Neural cell (in vitro differentiated cells): ENCODE measurements around the gene LSM14B. TPM values are rescaled to one million over a fixed set of nuclear protein-coding genes. Genes with fewer than 3 reads are reported as not detected.
"Not testable (repeated sequence)": the region's sequence is repeated elsewhere in the genome, so short reads cannot be mapped to it uniquely, and the experiment has no call there.

Source experiments
- H2AFZ ChIP-seq: fragments of 200-600, 300-800 bp; sonication (generic), shearing (Covaris generic); 2 replicates; pipeline ENCODE4 v1.6.0; 2014; ENCODE audit warnings: low read depth, mild to moderate bottlenecking, antibody characterized with exemption, low read length, moderate library complexity
- H3F3A ChIP-seq: fragments of 200-600 bp; shearing (Covaris generic); 2 replicates; pipeline ENCODE4 v1.6.1; 2016; ENCODE audit warnings: mild to moderate bottlenecking, moderate library complexity, mixed read lengths, antibody characterized with exemption, low read length; ENCODE audit not compliant: insufficient read depth, poor library complexity, severe bottlenecking
- H3K27ac ChIP-seq: fragments of 200-600, 300-800 bp; sonication (generic), shearing (Covaris generic); 2 replicates; pipeline ENCODE4 v1.5.1; 2014; ENCODE audit warnings: mild to moderate bottlenecking, low read length, moderate library complexity
- H3K27me3 ChIP-seq: fragments of 300-800, 200-600 bp; sonication (generic), shearing (Covaris generic); 2 replicates; pipeline ENCODE4 v1.6.0; 2014; ENCODE audit warnings: mild to moderate bottlenecking, low read depth, low read length, moderate library complexity; ENCODE audit not compliant: insufficient read depth
- H3K36me3 ChIP-seq: fragments of 300-800, 200-600 bp; sonication (generic), shearing (Covaris generic); 2 replicates; pipeline ENCODE4 v1.5.1; 2014; ENCODE audit warnings: mild to moderate bottlenecking, antibody characterized with exemption, low read length, moderate library complexity; ENCODE audit not compliant: insufficient read depth
- H3K4me2 ChIP-seq: fragments of 300-800, 200-600 bp; sonication (generic), shearing (Covaris generic); 2 replicates; pipeline ENCODE4 v1.6.0; 2014; ENCODE audit warnings: mild to moderate bottlenecking, low read length
- H3K4me3 ChIP-seq: fragments of 300-800, 200-600 bp; sonication (generic), shearing (Covaris generic); 2 replicates; pipeline ENCODE4 v1.5.1; 2014; ENCODE audit warnings: mild to moderate bottlenecking, low read length, moderate library complexity
- H3K79me2 ChIP-seq: fragments of 200-600 bp; shearing (Covaris generic); replicated peaks from 2 replicates; pipeline ENCODE4 v1.6.0; 2014; ENCODE audit warnings: mild to moderate bottlenecking, low read length, moderate library complexity; ENCODE audit not compliant: insufficient read depth
- H3K9ac ChIP-seq: fragments of 300-800, 200-600 bp; sonication (generic), shearing (Covaris generic); 2 replicates; pipeline ENCODE4 v1.6.1; 2016; ENCODE audit warnings: mild to moderate bottlenecking, low read length, mixed read lengths
- H3K9me2 ChIP-seq: fragments of 200-600 bp; shearing (Covaris generic); 2 replicates; pipeline ENCODE4 v1.6.1; 2016; ENCODE audit warnings: mild to moderate bottlenecking, low read length, mixed read lengths; ENCODE audit not compliant: insufficient read depth
- H3K9me3 ChIP-seq: fragments of 200-600, 300-800 bp; sonication (generic), shearing (Covaris generic); 2 replicates; pipeline ENCODE4 v1.6.1; 2016; ENCODE audit warnings: mild to moderate bottlenecking, mixed run types, low read length, moderate library complexity, mixed read lengths
- H4K20me1 ChIP-seq: fragments of 200-600 bp; shearing (Covaris generic); 2 replicates; pipeline ENCODE4 v1.6.1; 2016; ENCODE audit warnings: mild to moderate bottlenecking, mixed run types; ENCODE audit not compliant: insufficient read depth
- CTCF ChIP-seq: fragments of 450-650 bp; IDR thresholded peaks from 2 replicates; pipeline ENCODE4 v1.5.1; 2014; ENCODE audit warnings: antibody characterized with exemption, mild to moderate bottlenecking, moderate library complexity; ENCODE audit not compliant: poor library complexity, severe bottlenecking
- EP300 ChIP-seq: fragments of 450-650 bp; conservative IDR thresholded peaks from 2 replicates; pipeline ENCODE4 v1.6.1; 2014; ENCODE audit warnings: antibody characterized with exemption, mild to moderate bottlenecking, moderate library complexity; ENCODE audit not compliant: poor library complexity, severe bottlenecking
- EZH2 ChIP-seq: fragments of 200-600, 300-800 bp; shearing (Covaris generic), sonication (generic); IDR thresholded peaks from 2 replicates; pipeline ENCODE4 v1.6.1; 2014; ENCODE audit warnings: antibody characterized with exemption, low read length, borderline replicate concordance, mild to moderate bottlenecking; ENCODE audit not compliant: insufficient read depth, poor library complexity, severe bottlenecking
- MXI1 ChIP-seq: fragments of 450-650 bp; conservative IDR thresholded peaks from 2 replicates; pipeline ENCODE4 v1.6.1; 2014; ENCODE audit warnings: antibody characterized with exemption, mild to moderate bottlenecking; ENCODE audit not compliant: poor library complexity, severe bottlenecking
- POLR2AphosphoS5 ChIP-seq: IDR thresholded peaks from 2 replicates; pipeline ENCODE4 v1.6.1; 2012
- RAD21 ChIP-seq: fragments of 450-650 bp; conservative IDR thresholded peaks from 2 replicates; pipeline ENCODE4 v1.6.1; 2014; ENCODE audit warnings: antibody characterized with exemption, mild to moderate bottlenecking, moderate library complexity
- SMC3 ChIP-seq: fragments of 450-650 bp; conservative IDR thresholded peaks from 2 replicates; pipeline ENCODE4 v1.6.1; 2014; ENCODE audit warnings: antibody characterized with exemption, mild to moderate bottlenecking, moderate library complexity; ENCODE audit not compliant: poor library complexity
- TAF1 ChIP-seq: IDR thresholded peaks from 2 replicates; pipeline ENCODE4 v1.6.1; 2012; ENCODE audit warnings: low read depth
- polyA plus RNA-seq: library from polyadenylated mRNA; depleted of rRNA; stranded (reverse); fragments of >200 nt; gene quantifications from 2 replicates; pipeline ENCODE4 v1.2.3, GENCODE V29; 2014
- TF ChIP-seq, protein P1 (sequence below): IDR thresholded peaks from 2 replicates; pipeline ENCODE4 v1.6.1; 2012; ENCODE audit warnings: borderline replicate concordance

Gene LSM14B
- polyA plus RNA-seq, 1 donor from 2014 or later = 213 TPM

GRCh38 chr20:62083312-62083711, 39.0 kb upstream of the LSM14B start:
- Histone ChIP-seq H3K4me2 (no peak overlapping the region), H3K9ac (no peak overlapping the region), H3K27ac (no peak overlapping the region), H3K36me3 (no peaks in the 10 kb centered on the region), H3K9me3 (no peaks in the 10 kb centered on the region), H4K20me1 (no peaks in the 10 kb centered on the region), H3K79me2 (no peaks in the 10 kb centered on the region), H2AFZ (no peak overlapping the region), H3K9me2 (no peaks in the 10 kb centered on the region), H3K4me3 (no peak overlapping the region), H3F3A (no peaks in the 10 kb centered on the region), H3K27me3 (no peaks in the 10 kb centered on the region)
- TF ChIP-seq, protein P1, sequence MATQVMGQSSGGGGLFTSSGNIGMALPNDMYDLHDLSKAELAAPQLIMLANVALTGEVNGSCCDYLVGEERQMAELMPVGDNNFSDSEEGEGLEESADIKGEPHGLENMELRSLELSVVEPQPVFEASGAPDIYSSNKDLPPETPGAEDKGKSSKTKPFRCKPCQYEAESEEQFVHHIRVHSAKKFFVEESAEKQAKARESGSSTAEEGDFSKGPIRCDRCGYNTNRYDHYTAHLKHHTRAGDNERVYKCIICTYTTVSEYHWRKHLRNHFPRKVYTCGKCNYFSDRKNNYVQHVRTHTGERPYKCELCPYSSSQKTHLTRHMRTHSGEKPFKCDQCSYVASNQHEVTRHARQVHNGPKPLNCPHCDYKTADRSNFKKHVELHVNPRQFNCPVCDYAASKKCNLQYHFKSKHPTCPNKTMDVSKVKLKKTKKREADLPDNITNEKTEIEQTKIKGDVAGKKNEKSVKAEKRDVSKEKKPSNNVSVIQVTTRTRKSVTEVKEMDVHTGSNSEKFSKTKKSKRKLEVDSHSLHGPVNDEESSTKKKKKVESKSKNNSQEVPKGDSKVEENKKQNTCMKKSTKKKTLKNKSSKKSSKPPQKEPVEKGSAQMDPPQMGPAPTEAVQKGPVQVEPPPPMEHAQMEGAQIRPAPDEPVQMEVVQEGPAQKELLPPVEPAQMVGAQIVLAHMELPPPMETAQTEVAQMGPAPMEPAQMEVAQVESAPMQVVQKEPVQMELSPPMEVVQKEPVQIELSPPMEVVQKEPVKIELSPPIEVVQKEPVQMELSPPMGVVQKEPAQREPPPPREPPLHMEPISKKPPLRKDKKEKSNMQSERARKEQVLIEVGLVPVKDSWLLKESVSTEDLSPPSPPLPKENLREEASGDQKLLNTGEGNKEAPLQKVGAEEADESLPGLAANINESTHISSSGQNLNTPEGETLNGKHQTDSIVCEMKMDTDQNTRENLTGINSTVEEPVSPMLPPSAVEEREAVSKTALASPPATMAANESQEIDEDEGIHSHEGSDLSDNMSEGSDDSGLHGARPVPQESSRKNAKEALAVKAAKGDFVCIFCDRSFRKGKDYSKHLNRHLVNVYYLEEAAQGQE = no peak
- TF ChIP-seq POLR2AphosphoS5 = no peak
- no peak for TF ChIP-seq EP300
- no peak for TF ChIP-seq CTCF
- TF ChIP-seq SMC3 = no peak
- TF ChIP-seq RAD21 = no peak
- no peak for TF ChIP-seq EZH2
- TF ChIP-seq MXI1 = no peak
- TF ChIP-seq TAF1 = no peak

- not testable (repeated sequence) for H3F3A ChIP-seq, H3K9me3 ChIP-seq, H3K4me2 ChIP-seq, H3K27me3 ChIP-seq, H3K27ac ChIP-seq, H3K9ac ChIP-seq, H3K4me3 ChIP-seq, H2AFZ ChIP-seq, H3K79me2 ChIP-seq, H3K36me3 ChIP-seq, H4K20me1 ChIP-seq, H3K9me2 ChIP-seq
Measured at GRCh38 chr20:62084224-62084623, 38.1 kb upstream of the LSM14B start.

- Histone ChIP-seq H3K36me3 (no peaks in the 10 kb centered on the region), H3K9me2 (no peaks in the 10 kb centered on the region), H3K4me2 (no peak overlapping the region), H3K4me3 (no peak overlapping the region), H3K27ac (no peak overlapping the region), H3K9ac (no peak overlapping the region), H4K20me1 (no peaks in the 10 kb centered on the region), H2AFZ (no peak overlapping the region), H3K27me3 (no peaks in the 10 kb centered on the region), H3K79me2 (no peaks in the 10 kb centered on the region), H3K9me3 (no peaks in the 10 kb centered on the region), H3F3A (no peaks in the 10 kb centered on the region)
- TF ChIP-seq EP300 (no peak), EZH2 (no peak), CTCF (no peak), SMC3 (no peak), RAD21 (no peak), TAF1 (no peak), MXI1 (no peak), POLR2AphosphoS5 (no peak)
- TF ChIP-seq, protein P1 = no peak
Measured at GRCh38 chr20:62085206-62085605, 37.1 kb upstream of the LSM14B start.
